Immature natural killer cell (primary cell): ENCODE data around the gene DDX3X. TPM values are rescaled to one million over a fixed set of nuclear protein-coding genes. Genes with fewer than 3 reads are reported as not detected.
"Not testable (repeated sequence)": the region's sequence is repeated elsewhere in the genome, so short reads cannot be mapped to it uniquely, and the experiment has no call there.

Experiments
- DNase-seq, 3 donors: peaks; one replicate each; pipeline ENCODE4 v3.0.0; 2022; ENCODE audit warnings: mixed read lengths in 1 of 3
- H3K27ac Mint-ChIP-seq, 6 donors: one replicate each; pipeline ENCODE4 v1.8.0; 2020; ENCODE audit warnings: mixed read lengths in 6 of 6, mild to moderate bottlenecking in 5 of 6, inconsistent platforms in 4 of 6, moderate library complexity in 3 of 6
- H3K27me3 Mint-ChIP-seq, 3 donors: one replicate each; pipeline ENCODE4 v1.8.0; 2020 to 2021; ENCODE audit warnings: low read depth in 3 of 3, mild to moderate bottlenecking in 3 of 3, mixed read lengths in 3 of 3, moderate library complexity in 3 of 3, inconsistent platforms in 1 of 3
- H3K36me3 Mint-ChIP-seq, 3 donors: one replicate each; pipeline ENCODE4 v1.8.0; 2020; ENCODE audit warnings: mixed read lengths in 3 of 3, inconsistent platforms in 2 of 3, mild to moderate bottlenecking in 2 of 3
- H3K4me1 Mint-ChIP-seq, 2 donors: one replicate each; pipeline ENCODE4 v1.8.0; 2020; ENCODE audit warnings: inconsistent platforms in 2 of 2, mild to moderate bottlenecking in 2 of 2, mixed read lengths in 2 of 2, moderate library complexity in 1 of 2
- H3K4me3 Mint-ChIP-seq, 5 donors: one replicate each; pipeline ENCODE4 v1.8.0; 2020; ENCODE audit warnings: mild to moderate bottlenecking in 5 of 5, mixed read lengths in 5 of 5, inconsistent platforms in 3 of 5, moderate library complexity in 3 of 5
- H3K9me3 Mint-ChIP-seq, 6 donors: one replicate each; pipeline ENCODE4 v1.8.0; 2020; ENCODE audit warnings: mild to moderate bottlenecking in 6 of 6, mixed read lengths in 6 of 6, inconsistent platforms in 4 of 6, moderate library complexity in 3 of 6
- polyA plus RNA-seq, 3 donors: library from polyadenylated mRNA; unstranded; fragments of 300-500 nt; fragmentation: Illumina TruSeq; gene quantifications; one replicate each; pipeline ENCODE4 v1.2.3, GENCODE V29; 2021

The DDX3X gene
- 100 to 1,000 TPM; 113 to 214 (median 160) TPM for polyA plus RNA-seq

DNA sequence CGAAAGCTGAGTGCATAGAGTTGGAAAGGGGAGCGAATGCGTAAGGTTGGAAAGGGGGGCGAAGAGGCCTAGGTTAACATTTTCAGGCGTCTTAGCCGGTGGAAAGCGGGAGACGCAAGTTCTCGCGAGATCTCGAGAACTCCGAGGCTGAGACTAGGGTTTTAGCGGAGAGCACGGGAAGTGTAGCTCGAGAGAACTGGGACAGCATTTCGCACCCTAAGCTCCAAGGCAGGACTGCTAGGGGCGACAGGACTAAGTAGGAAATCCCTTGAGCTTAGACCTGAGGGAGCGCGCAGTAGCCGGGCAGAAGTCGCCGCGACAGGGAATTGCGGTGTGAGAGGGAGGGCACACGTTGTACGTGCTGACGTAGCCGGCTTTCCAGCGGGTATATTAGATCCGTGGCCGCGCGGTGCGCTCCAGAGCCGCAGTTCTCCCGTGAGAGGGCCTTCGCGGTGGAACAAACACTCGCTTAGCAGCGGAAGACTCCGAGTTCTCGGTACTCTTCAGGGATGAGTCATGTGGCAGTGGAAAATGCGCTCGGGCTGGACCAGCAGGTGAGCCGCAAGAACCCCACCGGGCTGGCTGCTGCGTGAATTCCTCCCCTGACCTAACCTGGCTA is at the start of gene DDX3X:
TSS of gene DDX3X (plus strand) at position 419 of the 619 bp plus-strand sequence. CDS start at position 510, 91 bp downstream.
- Mint-ChIP-seq H3K27ac (peak within 1 kb of the TSS; percentile 100), H3K4me1 (peaks cover 72% of the 10 kb centered on the region in 2 donors), H3K36me3 (peaks cover 0 to 13% (median 7%) of the 10 kb centered on the region in 3 donors), H3K4me3 (peak within 1 kb of the TSS; percentile 98 to 100 (median 99)), H3K9me3 (peaks cover 0 to 4% (median 0%) of the 10 kb centered on the region in 6 donors), H3K27me3 (peaks cover 33 to 39% (median 36%) of the 10 kb centered on the region in 3 donors)
- DNase-seq = peak; percentile 92 to 95 (median 94)

- H3K4me3 Mint-ChIP-seq, H3K4me1 Mint-ChIP-seq, H3K36me3 Mint-ChIP-seq, H3K9me3 Mint-ChIP-seq, H3K27ac Mint-ChIP-seq, H3K27me3 Mint-ChIP-seq, DNase-seq: not testable (repeated sequence)
Measured at GRCh38 chrX:41285928-41286327, 48.0 kb upstream of the DDX3X start.

- H3K27ac Mint-ChIP-seq = no peak overlapping the region
- peaks cover 0 to 3% (median 0%) of the 10 kb centered on the region in 3 donors for H3K36me3 Mint-ChIP-seq
- no peak overlapping the region for H3K4me3 Mint-ChIP-seq
- no peaks in the 10 kb centered on the region for H3K4me1 Mint-ChIP-seq
- no peak for DNase-seq
- peaks cover 0 to 6% (median 4%) of the 10 kb centered on the region in 6 donors for H3K9me3 Mint-ChIP-seq
- H3K27me3 Mint-ChIP-seq = peaks cover 0 to 8% (median 7%) of the 10 kb centered on the region in 3 donors
Measured at GRCh38 chrX:41288641-41289040, 45.3 kb upstream of the DDX3X start.

GRCh38 chrX:41289095-41289494 is 44.9 kb upstream of the DDX3X start:
- peaks cover 0 to 8% (median 7%) of the 10 kb centered on the region in 3 donors for H3K27me3 Mint-ChIP-seq
- peaks cover 0 to 6% (median 4%) of the 10 kb centered on the region in 6 donors for H3K9me3 Mint-ChIP-seq
- no peak overlapping the region for H3K4me3 Mint-ChIP-seq
- no peak for DNase-seq
- H3K27ac Mint-ChIP-seq = no peak overlapping the region
- H3K36me3 Mint-ChIP-seq = peaks cover 0 to 3% (median 0%) of the 10 kb centered on the region in 3 donors
- H3K4me1 Mint-ChIP-seq = no peaks in the 10 kb centered on the region

- DNase-seq = no peak
- no peak overlapping the region for H3K27ac Mint-ChIP-seq
- peaks cover 0 to 3% (median 0%) of the 10 kb centered on the region in 3 donors for H3K36me3 Mint-ChIP-seq
- H3K27me3 Mint-ChIP-seq = peaks cover 0 to 7% (median 4%) of the 10 kb centered on the region in 3 donors
- H3K4me3 Mint-ChIP-seq = no peak overlapping the region
- peaks cover 0 to 6% (median 4%) of the 10 kb centered on the region in 6 donors for H3K9me3 Mint-ChIP-seq
- no peaks in the 10 kb centered on the region for H3K4me1 Mint-ChIP-seq
Measured at GRCh38 chrX:41291309-41291708, 42.7 kb upstream of the DDX3X start.

GRCh38 chrX:41293269-41293668 is 40.7 kb upstream of the DDX3X start:
- peak in 1 of 3 donors; percentile 2 for DNase-seq
- Mint-ChIP-seq H3K27me3 (peaks cover 0 to 7% (median 4%) of the 10 kb centered on the region in 3 donors), H3K4me3 (no peak overlapping the region)

GRCh38 chrX:41300758-41301437 is 33.1 kb upstream of the DDX3X start:
- DNase-seq = no peak
- H3K27ac Mint-ChIP-seq = no peak overlapping the region

More at GRCh38 chrX:41293269-41293668, 40.7 kb upstream of the DDX3X start:
- H3K27ac Mint-ChIP-seq = no peak overlapping the region
- H3K9me3 Mint-ChIP-seq = peaks cover 0 to 6% (median 4%) of the 10 kb centered on the region in 6 donors
- H3K36me3 Mint-ChIP-seq = peaks cover 0 to 3% (median 0%) of the 10 kb centered on the region in 3 donors
- no peaks in the 10 kb centered on the region for H3K4me1 Mint-ChIP-seq

DNA sequence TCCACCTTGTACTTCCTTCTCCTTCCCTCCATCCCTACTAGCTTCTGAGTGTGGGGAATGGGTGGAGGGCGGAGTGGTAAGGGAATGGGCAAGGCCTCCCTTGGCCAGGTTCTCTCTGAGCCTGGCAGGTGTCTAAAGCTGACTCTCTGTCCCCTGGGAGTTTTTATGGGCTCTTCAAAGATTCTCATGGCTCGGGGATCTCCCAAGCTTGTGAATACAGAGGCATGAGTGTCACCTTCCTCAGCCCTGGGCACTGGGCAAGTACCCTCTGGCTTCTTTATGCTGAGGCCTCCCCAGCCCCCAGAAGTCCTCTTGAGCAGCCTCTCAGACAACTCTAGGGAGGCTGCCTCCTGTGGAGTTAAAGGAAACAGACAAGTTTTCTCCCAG is 32.5 kb upstream of the DDX3X start:
- no peaks in the 10 kb centered on the region for H3K4me1 Mint-ChIP-seq
- no peaks in the 10 kb centered on the region for H3K36me3 Mint-ChIP-seq
- no peak overlapping the region for H3K4me3 Mint-ChIP-seq
- H3K9me3 Mint-ChIP-seq = no peaks in the 10 kb centered on the region
- peaks cover 0 to 5% (median 3%) of the 10 kb centered on the region in 3 donors for H3K27me3 Mint-ChIP-seq
- no peak overlapping the region for H3K27ac Mint-ChIP-seq
- no peak for DNase-seq

More at GRCh38 chrX:41300758-41301437, 33.1 kb upstream of the DDX3X start:
- H3K4me3 Mint-ChIP-seq = no peak overlapping the region
- H3K4me1 Mint-ChIP-seq = no peaks in the 10 kb centered on the region
- H3K9me3 Mint-ChIP-seq = no peaks in the 10 kb centered on the region
- H3K36me3 Mint-ChIP-seq = no peaks in the 10 kb centered on the region
- H3K27me3 Mint-ChIP-seq = peaks cover 0 to 5% (median 3%) of the 10 kb centered on the region in 3 donors

- H3K4me3 Mint-ChIP-seq = no peak overlapping the region
- no peaks in the 10 kb centered on the region for H3K36me3 Mint-ChIP-seq
- H3K27ac Mint-ChIP-seq = no peak overlapping the region
- DNase-seq = no peak
- no peaks in the 10 kb centered on the region for H3K9me3 Mint-ChIP-seq
- peaks cover 0 to 5% (median 3%) of the 10 kb centered on the region in 3 donors for H3K27me3 Mint-ChIP-seq
- H3K4me1 Mint-ChIP-seq = no peaks in the 10 kb centered on the region
Measured at GRCh38 chrX:41302370-41302769, 31.6 kb upstream of the DDX3X start.

DNA sequence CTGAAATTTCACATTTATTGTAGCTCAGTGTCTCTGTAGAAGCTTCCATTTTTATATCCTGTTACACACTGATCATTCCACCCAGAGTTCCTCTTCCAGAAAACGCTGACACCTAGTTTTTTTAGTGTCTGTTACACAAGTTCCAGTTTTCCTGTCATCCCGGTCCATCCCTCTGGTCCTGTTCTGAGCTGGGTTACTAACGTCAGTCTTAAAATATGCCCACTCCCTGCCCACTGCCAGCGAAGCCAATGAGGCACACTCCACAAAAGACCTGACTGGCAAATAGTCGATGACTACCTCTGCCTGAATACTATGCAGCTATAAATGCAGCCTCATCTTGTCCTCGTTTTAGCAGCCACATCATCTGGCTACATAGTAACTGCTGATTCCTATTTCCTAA is 30.9 kb upstream of the DDX3X start:
- no peak for DNase-seq
- Mint-ChIP-seq H3K4me1 (no peaks in the 10 kb centered on the region), H3K27me3 (peaks cover 0 to 5% (median 3%) of the 10 kb centered on the region in 3 donors), H3K36me3 (no peaks in the 10 kb centered on the region), H3K9me3 (no peaks in the 10 kb centered on the region), H3K27ac (no peak overlapping the region), H3K4me3 (no peak overlapping the region)

GRCh38 chrX:41304178-41304577 is 29.8 kb upstream of the DDX3X start:
- H3K36me3 Mint-ChIP-seq = no peaks in the 10 kb centered on the region
- no peaks in the 10 kb centered on the region for H3K4me1 Mint-ChIP-seq
- H3K9me3 Mint-ChIP-seq = no peaks in the 10 kb centered on the region
- no peak overlapping the region for H3K27ac Mint-ChIP-seq
- no peak for DNase-seq
- H3K27me3 Mint-ChIP-seq = peaks cover 0 to 6% (median 3%) of the 10 kb centered on the region in 3 donors
- H3K4me3 Mint-ChIP-seq = no peak overlapping the region

DNA sequence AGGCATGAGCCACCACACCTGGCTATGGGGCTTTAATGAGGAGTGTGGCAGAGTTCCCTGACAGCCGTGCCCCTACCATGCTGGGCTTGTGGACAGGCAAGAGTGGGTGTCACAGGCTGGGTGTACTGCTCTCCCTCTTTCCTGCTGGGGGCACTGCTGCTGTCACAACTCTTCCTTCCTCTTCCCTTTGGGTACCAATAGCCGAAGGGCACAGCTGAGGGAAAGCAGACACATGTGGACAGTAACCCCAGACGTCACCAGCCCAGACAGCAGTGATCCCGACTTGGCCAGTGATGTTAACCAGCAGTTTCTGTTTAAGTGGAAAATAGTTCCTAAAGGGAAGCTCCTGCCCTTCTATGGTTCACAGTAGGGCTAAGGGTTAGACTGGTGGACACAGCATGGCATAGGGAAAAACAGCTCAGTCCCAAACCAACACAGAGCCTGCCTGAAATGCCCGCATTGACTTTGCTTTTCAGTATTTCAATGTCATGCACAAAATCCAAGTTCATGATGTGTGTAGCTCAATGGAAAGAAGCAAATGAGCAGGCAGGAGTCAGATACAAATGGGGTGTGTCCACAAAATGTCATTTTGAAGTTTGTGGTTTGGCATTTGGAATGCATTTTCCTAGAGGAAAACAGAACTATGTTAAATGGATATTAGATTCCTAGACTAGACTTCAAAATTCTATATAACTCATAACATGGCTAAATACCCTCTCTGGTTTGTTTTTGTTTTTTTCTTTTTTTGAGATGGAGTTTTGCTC is 24.9 kb upstream of the DDX3X start:
- no peaks in the 10 kb centered on the region for H3K9me3 Mint-ChIP-seq
- H3K4me3 Mint-ChIP-seq = no peak overlapping the region
- peaks cover 0 to 2% (median 0%) of the 10 kb centered on the region in 3 donors for H3K27me3 Mint-ChIP-seq
- H3K36me3 Mint-ChIP-seq = no peaks in the 10 kb centered on the region
- no peak overlapping the region for H3K27ac Mint-ChIP-seq
- no peak for DNase-seq
- peaks cover 0 to 2% of the 10 kb centered on the region in 2 donors for H3K4me1 Mint-ChIP-seq

DNA sequence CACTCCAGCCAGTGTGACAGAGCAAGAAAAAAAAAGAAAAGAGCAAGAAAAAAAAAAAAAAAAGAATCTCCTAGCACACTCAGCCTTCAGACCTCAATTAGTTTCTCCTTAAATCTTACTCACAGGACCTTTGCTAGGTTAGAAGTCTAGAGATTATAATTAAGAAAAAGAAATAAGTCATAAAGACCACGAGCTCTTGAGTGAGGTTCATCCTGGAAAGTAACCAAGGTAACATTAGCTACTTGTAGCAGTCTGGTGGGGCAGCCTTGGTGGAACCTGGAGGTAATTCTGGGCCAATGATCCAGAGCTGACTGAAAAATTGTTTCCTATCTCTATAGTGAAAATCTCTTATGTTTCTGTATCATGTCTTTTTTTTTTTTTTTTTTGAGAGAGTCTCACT is 21.2 kb upstream of the DDX3X start:
- H3K27ac Mint-ChIP-seq = no peak overlapping the region
- DNase-seq = no peak
- H3K4me1 Mint-ChIP-seq = peaks cover 0 to 2% of the 10 kb centered on the region in 2 donors
- no peak overlapping the region for H3K4me3 Mint-ChIP-seq
- H3K36me3 Mint-ChIP-seq = no peaks in the 10 kb centered on the region
- H3K27me3 Mint-ChIP-seq = peaks cover 0 to 5% (median 0%) of the 10 kb centered on the region in 3 donors
- no peaks in the 10 kb centered on the region for H3K9me3 Mint-ChIP-seq

DNA sequence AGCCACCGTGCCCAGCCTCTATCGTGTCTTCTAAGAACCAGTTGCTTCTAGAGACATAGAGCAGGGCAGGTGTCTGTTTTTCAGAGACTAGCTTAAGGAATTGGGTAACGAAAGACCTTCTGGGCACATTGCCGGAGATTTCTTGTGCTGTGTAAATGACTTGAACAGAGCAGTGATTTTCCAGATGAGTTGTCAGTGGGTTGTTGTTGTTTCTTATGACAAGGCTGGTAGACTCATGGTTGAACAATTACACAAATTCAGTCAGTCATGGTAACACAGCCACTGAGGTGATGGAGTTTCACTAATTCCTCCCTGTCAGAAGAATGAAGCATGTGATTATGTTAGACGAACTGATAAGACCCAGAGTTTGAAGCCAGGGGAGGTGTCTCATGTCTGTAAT is 20.5 kb upstream of the DDX3X start:
- Mint-ChIP-seq H3K27ac (no peak overlapping the region), H3K4me1 (peaks cover 0 to 2% of the 10 kb centered on the region in 2 donors), H3K4me3 (no peak overlapping the region), H3K9me3 (no peaks in the 10 kb centered on the region), H3K36me3 (no peaks in the 10 kb centered on the region), H3K27me3 (peaks cover 0 to 5% (median 0%) of the 10 kb centered on the region in 3 donors)
- DNase-seq = no peak
